D721Med (cell line): ENCODE data around the gene AHCYL2.

Source experiments
- DNase-seq: peaks from one replicate; pipeline ENCODE4 v3.0.0; 2011; ENCODE audit warnings: low spot score; ENCODE audit not compliant: insufficient read length
- FAIRE-seq: peaks from 2 replicates; lab custom pipeline; 2011; peaks lifted over from hg19 to GRCh38; lab: Jason Lieb, UNC
- CTCF ChIP-seq: IDR thresholded peaks from 2 replicates; pipeline ENCODE4 v1.5.1; 2012; ENCODE audit warnings: mild to moderate bottlenecking, control low read depth; ENCODE audit not compliant: insufficient read depth; ENCODE audit errors: missing control alignments

The AHCYL2 gene

DNA sequence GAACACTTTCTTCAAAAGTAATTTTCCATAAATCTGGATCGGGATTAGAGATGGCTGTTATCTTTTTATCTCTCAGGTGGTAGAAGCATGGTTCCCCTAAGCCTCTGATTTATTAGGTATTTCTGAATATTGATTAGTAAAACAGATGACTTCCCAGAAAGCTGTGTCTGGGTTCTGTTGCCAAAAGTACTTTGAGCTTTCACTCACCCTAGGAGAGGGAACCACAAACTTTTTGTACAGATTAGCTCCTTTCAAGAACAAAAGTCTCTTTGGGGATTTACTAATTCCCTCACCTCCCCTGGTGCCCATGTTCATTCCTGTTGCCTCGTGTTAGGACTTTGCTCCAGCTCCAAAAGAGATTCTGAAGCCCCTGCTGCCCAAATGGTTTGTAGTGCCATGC is 162.7 kb downstream of the AHCYL2 start:
- no peak for DNase-seq
- FAIRE-seq = no peak
- TF ChIP-seq CTCF = no peak

DNA sequence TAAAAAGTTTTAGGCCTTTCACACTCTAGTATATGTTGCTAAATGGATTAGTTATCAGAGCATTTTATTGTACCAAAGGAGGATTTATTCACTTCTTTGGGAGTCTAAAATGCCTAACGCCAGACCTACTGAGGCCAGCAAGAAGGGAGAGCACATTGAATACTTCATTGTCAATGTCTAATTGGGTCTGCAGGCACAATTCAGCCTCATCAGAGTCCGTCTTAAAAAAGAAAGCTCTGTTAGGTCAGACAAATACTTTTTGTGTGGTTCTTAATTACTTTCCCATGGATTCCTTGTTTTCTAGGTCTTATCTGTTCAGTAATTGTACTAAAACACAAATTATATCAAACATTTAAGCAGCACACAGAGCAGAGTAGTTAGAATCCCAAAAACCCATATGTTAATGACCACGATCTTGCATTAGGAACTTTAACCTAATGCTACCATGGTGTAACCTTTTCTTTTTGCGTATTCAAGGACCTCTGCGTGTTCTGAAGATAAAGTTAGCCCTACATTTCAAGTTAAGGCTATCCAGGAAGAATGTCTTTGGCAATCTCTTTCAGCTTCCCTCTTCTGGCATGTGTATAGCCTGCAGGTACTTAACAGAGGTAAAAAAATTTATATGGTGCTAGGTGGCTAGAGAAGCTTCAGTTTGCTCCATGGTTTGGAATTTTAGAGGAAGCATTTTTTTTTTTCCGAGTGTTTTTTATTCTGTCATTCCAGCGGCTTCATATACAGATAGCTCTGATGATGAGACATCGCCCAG is 163.7 kb downstream of the AHCYL2 start:
- FAIRE-seq (peak; percentile 32), DNase-seq (no peak)
- no peak for TF ChIP-seq CTCF

- no peak for FAIRE-seq
- no peak for DNase-seq
- no peak for TF ChIP-seq CTCF
Measured at GRCh38 chr7:129389829-129390228, 165.0 kb downstream of the AHCYL2 start.

- no peak for DNase-seq
- TF ChIP-seq CTCF = no peak
- FAIRE-seq = no peak
Measured at GRCh38 chr7:129390314-129390713, 165.5 kb downstream of the AHCYL2 start.

DNA sequence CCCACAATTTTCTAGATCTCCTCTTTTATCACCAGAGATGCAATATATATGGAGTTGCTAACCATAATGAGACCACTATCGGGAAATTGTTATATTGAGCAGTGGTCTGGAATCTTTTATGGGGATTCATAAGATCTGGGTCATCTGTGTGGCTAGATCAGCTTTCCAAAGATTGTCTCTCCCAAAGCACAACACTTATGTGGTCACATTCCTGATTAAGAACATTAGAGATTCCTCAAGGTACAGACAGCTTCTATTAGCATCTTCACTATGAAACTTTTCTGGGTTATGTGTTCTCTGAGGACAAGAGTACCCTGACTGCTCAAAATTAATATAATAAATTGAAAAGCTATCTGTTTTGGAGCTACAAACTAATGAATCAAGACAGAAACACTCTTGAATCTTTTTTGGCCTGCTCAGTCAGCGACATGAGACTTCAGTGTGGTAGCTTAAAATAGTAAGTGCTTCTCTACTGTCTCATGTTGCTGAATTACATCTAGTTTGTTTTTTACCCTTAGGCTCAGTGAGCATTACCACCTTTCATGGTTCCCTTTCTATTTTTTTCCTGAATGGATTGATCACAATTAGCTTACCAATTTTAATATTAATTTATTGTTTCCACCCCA is 166.8 kb downstream of the AHCYL2 start:
- DNase-seq (no peak), FAIRE-seq (no peak)
- no peak for TF ChIP-seq CTCF

GRCh38 chr7:129393255-129393654 is 168.4 kb downstream of the AHCYL2 start:
- DNase-seq = no peak
- no peak for FAIRE-seq
- no peak for TF ChIP-seq CTCF

- no peak for DNase-seq
- FAIRE-seq = no peak
- TF ChIP-seq CTCF = no peak
Measured at GRCh38 chr7:129394101-129394500, 169.3 kb downstream of the AHCYL2 start.
